ENCODE results near the gene PRSS23.
"Not testable (repeated sequence)": the region's sequence is repeated elsewhere in the genome, so short reads cannot be mapped to it uniquely, and the experiment has no call there.

- TF ChIP-seq CTCF, EP300 (IDR thresholded peaks at IDR 0.05): not testable (repeated sequence)
These were observed 44.6 kb downstream of the PRSS23 start for GRCh38 chr11:86844762-86845508.

All from ovary (tissue), 3 donors.